ENCODE data around the gene WNT3A.

DNA sequence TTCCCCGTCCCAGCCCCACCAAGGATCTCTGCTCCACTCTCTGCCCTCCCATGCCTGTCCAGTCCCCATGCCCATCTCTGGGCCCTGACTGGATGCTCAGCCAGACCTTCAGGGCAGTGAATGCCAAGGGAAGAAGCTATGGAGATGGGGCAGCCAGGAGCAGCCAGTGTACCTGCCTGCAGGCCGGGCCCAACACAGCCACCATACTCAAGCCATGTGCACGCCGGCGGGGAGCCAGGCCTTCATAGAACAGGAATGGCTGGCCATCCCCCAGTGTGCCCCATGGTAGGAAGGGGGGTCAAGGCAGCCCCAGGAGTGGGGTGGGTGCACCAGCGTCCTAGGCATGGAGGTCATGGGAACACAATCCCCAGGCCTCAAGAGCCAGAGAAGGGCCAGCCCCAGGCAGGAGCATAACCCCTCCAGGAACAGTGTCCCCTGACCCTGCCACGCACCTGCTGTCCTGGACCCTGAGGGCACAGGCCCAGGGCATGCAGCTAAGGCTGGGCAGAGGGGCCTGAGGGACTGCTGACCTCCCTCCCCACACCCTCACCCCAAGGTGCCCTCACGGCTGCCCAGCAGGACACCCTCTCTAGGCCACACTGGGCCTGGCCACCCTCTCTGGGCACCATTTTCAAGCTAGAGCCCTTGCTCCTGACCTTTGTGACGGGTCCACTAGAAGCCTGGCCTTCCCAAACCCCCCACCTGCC lies 55.4 kb downstream of the WNT3A start:
- TF ChIP-seq POLR2A (IDR thresholded peaks at IDR 0.05; ENCODE audit: low read depth, low read length): no peak
- no peak for TF ChIP-seq TAF1 (IDR thresholded peaks at IDR 0.05; ENCODE audit: low read depth, low read length)
- TF ChIP-seq SPI1 (IDR thresholded peaks at IDR 0.05; ENCODE audit: low read depth, low read length): no peak

Data from GM12891 (cell line).